Umbilical cord (tissue), 2 donors: ENCODE results near the gene ZFP82. TPM values are rescaled to one million over a fixed set of nuclear protein-coding genes. Genes with fewer than 3 reads are reported as not detected.

Source experiments
- DNase-seq: peaks from one replicate; pipeline ENCODE4 v3.0.0-alpha.2; 2015; ENCODE audit warnings: low spot score
- total RNA-seq: library from RNA; depleted of rRNA; stranded (reverse); fragments of >200 nt; gene quantifications from one replicate; pipeline ENCODE4 v1.2.3, GENCODE V29; 2014; ENCODE audit warnings: low replicate concordance; ENCODE audit not compliant: insufficient read depth

ZFP82 gene
- total RNA-seq, 1 donor from 2014 or later: 9.1 TPM

DNA sequence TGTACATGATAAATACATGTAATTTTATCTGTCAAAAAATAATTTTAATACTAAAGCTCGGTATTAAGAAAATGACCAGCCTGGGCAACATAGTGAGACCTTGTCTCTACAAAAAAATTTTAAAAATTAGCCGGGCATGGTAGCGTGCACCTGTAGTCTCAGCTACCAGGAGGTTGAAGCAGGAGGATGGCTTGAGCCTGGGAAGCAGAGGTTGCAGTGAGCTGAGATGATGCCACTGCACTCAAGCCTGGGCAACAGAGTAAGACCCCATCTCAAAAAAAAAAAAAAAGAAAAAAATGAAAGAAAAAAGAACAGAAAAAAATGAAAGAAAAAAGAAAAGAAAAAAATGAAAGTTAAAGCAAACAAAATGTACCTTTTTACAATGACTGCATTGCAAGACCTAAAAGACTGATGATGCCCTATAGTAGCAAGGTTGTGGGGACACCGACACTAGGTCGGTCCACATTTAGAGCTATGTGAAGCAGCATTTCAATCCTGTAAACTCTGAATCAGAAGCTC is 44.7 kb downstream of the ZFP82 start:
- DNase-seq: no peak

DNA sequence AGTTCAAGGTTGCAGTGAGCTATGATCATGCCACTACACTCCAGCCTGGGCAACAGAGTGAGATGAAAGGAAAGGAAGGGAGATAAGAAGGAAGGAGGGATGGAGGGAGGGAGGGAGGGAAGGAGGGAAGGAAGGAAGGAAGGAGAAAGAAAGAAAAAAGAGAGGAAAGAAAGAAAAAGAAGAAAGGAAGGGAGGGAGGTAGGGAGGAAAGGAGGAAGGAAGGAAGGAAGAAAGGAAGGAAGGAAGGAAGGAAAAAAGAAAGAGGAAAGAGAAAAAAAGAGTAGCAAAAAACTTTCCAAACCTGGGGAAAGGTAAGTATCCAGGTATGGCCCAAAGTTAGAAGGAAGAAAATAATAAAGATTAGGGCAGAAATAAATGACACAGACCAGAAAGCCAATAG is 46.6 kb downstream of the ZFP82 start:
- no peak for DNase-seq

DNA sequence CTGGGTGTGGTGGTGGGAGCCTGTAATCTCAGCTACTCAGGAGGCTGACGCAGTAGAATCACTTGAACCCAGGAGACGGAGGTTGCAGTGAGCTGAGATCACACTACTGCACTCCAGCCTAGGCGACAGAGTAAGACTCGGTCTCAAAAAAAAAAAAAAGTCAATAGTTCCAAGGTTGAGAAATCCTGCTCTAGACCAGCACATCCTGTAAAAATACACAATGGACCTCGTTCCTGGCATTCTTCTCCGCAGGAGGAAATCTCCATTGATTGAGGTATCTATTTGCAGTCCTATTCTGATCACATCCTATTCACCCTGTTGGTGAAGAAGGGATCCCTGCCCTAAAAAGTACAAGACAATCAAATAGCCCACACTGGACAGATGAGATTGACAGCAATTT is 54.6 kb downstream of the ZFP82 start:
- no peak for DNase-seq

Other genes with a start within 250 kb of the ZFP82 start
- 4.3 TPM for gene ZNF565, start 204.0 kb downstream of the ZFP82 start, total RNA-seq
- gene ZNF146, start 203.5 kb downstream of the ZFP82 start, total RNA-seq: 70.5 TPM
- 10.4 TPM for gene ZFP14, start 39.4 kb downstream of the ZFP82 start, total RNA-seq
- gene ZNF566, start 70.9 kb upstream of the ZFP82 start, total RNA-seq: 34.2 TPM
- gene ZNF260, start 109.6 kb upstream of the ZFP82 start, total RNA-seq: 11.3 TPM
- 19.5 TPM for gene ZNF529, start 154.6 kb upstream of the ZFP82 start, total RNA-seq
- 16.1 TPM for gene ZNF382, start 186.7 kb upstream of the ZFP82 start, total RNA-seq
- gene ZNF461, start 248.2 kb upstream of the ZFP82 start, total RNA-seq: 14.2 TPM